Fibroblast of skin of back (primary cell): ENCODE results near the gene CSF3.

Experiments
- DNase-seq: peaks from one replicate; pipeline ENCODE4 v3.0.0-alpha.2; 2013

Gene CSF3

GRCh38 chr17:40062329-40063186, 47.3 kb downstream of the CSF3 start, which contains the start of gene THRA:
TSS of gene THRA (plus strand) at chr17:40062965. CDS start at chr17:40074489, 11,524 bp downstream.
- peak; percentile 58 for DNase-seq

- DNase-seq, result no peak
These were observed 48.0 kb downstream of the CSF3 start for GRCh38 chr17:40063187-40063771.

- no peak for DNase-seq
These were observed 48.8 kb downstream of the CSF3 start for GRCh38 chr17:40063901-40064531.

GRCh38 chr17:40064971-40065768, 49.9 kb downstream of the CSF3 start:
- DNase-seq, result peak; percentile 80

- DNase-seq, result no peak
These were observed 50.7 kb downstream of the CSF3 start for GRCh38 chr17:40065769-40066510.
